NCI-H460 (cell line): ENCODE measurements around the gene CXCL10. TPM values are rescaled to one million over a fixed set of nuclear protein-coding genes. Genes with fewer than 3 reads are reported as not detected.
"Not testable (repeated sequence)": the region's sequence is repeated elsewhere in the genome, so short reads cannot be mapped to it uniquely, and the experiment has no call there.

Source experiments
- DNase-seq: peaks from one replicate; pipeline ENCODE4 v3.0.0-alpha.2; 2016; ENCODE audit warnings: low read depth; ENCODE audit errors: extremely low read depth
- total RNA-seq: library from RNA; depleted of rRNA; stranded (reverse); fragments of >200 nt; shearing (Covaris generic); gene quantifications from 2 replicates; pipeline ENCODE4 v1.2.3, GENCODE V29; 2014

The CXCL10 gene
- total RNA-seq, 1 experiment from 2014 or later: not detected

DNA sequence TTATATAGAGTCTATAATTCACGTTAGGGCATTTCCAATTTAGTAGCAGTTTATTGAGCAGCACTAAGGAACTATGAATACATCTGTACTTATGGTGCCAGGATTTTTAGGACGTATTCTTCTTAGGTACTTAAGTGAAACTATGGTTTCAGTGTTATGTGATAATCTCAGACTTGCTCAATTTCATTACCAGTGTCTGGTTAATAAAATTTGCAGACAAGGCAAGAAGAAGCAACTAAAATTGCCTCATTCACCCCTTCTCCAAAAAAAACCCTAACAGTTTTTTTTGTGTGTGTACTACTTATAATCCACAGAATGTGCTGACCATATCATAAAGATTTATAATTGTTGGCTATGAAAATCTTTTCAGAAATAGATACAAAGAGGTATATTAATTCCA is 6.0 kb upstream of the CXCL10 start:
- no peak for DNase-seq

DNA sequence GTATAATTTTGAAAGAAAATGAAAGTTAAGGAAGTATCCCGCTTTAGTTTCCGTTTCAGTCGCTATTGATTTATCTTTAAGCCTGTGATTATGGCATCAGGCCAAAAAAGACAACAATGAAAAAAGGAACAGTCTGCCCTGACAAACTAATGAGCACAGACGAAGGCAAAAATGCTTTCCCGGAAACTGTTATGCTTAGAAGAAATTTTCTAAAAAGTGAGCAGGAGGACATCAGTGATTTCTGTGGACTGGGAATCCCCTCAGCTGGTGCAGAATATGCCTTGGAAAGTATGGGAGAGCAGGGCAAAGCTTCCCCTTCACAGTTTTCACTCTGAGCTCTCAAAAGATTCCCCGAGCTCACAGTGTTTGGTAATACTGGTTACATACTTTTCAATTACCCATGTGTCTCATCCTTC is 5.1 kb upstream of the CXCL10 start:
- no peak for DNase-seq

DNA sequence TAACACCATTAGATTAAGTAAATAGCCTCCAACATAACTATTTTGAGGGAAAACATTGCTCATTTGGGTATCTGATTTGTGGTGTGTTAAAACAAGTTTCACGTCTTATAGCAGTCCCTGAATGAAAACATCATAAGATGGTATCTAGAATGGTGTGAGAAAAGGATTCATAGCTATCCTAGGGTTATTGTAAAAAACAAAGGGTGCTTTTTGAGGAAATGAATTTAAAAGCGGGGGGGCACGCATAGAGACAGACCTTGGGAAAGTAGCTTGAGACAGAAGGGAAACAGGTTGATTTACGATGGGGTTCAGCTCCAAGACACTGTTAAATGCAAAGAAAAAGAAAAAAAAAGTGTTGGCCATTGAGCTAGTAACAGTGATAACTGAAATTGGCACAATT is 768 bp upstream of the CXCL10 start:
- no peak for DNase-seq

DNA sequence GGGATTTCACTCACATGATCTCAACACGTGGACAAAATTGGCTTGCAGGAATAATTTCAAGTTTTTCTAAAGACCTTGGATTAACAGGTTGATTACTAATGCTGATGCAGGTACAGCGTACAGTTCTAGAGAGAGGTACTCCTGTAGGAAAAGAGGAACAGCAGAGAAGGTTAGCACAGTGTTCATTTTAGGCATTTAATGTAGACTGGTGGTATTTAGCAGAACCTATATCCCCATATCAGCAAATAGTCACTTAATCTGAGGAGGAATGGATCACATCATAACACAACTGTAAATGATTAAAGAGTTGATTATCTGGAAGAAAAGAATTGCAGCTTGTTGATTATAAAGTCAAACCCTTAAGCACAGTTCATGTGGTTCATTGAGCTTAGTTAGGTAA is 620 bp downstream of the CXCL10 start:
- DNase-seq: no peak

DNA sequence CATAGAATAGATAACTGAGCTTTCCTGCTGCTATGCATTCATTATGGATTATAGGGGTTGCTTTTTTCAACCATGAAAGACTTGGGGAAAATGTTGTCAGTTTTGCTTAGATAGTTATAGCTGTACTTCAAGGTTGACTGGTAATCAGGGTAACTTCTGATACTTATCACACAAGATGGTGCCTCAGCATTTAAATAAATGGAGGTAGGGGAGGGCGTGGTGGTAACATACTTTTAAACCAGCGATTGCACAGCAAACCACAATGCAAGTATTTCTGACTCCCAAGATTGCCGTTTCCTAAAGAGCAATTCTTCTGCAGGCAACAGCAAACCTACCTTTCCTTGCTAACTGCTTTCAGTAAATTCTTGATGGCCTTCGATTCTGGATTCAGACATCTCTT is 1.3 kb downstream of the CXCL10 start:
- no peak for DNase-seq

DNA sequence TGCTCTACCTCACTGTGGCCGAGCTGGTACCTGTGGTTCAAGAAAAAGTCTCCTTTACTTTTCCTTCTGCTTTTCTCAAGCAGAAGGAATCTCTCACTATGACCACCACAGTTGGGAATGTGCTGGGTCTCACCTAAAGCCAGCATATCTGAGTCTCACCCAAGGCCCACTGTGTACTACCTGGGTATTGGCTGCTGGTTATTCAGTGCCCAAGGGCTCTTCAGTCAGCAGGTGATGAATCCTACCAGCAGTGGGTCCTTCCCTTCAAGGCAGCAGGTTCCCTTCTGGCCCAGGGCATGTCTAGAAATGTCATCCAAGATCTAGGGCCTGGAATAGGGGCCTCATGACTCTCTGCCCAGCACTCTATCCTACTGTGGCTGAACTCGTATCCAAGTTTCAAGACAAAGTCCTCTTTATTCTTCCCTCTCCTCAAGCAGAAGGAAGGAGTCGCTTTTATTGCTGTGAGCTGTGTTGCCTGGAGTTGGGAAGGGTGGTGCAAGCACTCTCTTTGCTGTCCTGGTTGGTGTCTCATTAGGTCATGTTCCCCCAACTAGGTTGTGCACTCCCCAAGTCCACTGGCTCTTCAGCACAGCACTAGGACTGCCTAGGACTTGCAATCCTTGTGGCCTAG is 6.1 kb downstream of the CXCL10 start:
- no peak for DNase-seq

DNA sequence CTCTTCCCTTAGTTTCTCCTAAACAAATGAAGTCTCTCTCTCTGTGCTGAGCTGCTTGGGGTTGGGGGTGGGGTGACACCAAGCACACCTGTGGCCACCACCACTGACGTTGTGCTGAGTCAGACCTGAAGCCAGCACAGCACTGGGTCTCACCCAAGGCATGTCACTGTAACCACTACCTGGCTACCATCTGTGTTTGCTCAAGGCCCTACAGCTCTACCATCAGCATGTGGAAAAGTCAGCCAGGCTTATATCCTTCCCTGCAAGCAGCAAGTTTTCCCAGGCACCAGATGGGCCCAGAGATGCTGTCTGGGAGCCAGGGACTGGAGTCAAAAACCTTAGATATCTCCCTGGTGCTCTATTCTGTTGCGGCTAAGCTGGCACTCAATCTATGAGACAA is 6.9 kb downstream of the CXCL10 start:
- DNase-seq: no peak

DNA sequence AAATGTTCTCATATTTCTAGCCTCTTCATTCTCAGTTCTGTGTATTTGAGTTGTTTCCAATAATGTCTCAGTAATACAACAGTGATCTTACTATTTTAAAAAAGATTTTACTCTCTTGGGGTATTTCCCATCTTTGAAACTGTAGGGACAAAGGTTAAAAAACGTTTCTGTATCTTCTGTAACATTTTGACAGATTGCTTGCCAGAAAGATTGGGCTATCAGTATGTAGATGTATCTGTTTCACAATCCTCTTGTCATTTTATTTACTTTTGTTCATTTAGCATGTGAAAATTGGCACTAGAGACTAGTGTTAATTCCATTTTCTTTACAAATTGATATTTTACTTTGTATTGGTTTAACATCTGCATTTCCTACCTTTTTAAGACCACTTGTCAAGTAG is 9.8 kb downstream of the CXCL10 start:
- DNase-seq: no peak

DNA sequence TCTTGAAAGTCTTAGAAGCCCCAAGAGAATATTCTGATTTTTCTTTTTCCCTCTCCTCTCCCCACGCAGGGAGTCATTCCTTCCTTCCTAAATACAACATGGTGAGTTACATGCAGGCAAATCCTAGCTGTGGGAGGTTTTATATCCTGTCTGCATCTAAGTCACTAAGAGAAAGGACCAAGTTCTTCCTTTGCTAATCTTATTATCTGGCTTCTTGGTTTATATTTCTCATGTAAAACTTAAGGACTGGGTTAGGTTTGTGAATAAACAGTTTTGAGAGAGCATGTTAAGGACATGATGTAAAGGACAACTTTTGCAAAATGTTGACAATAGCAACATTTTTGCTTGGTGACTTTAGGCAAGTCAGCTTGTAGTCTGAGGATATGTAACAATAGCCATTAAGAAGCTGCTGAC is 10.9 kb downstream of the CXCL10 start:
- no peak for DNase-seq

DNA sequence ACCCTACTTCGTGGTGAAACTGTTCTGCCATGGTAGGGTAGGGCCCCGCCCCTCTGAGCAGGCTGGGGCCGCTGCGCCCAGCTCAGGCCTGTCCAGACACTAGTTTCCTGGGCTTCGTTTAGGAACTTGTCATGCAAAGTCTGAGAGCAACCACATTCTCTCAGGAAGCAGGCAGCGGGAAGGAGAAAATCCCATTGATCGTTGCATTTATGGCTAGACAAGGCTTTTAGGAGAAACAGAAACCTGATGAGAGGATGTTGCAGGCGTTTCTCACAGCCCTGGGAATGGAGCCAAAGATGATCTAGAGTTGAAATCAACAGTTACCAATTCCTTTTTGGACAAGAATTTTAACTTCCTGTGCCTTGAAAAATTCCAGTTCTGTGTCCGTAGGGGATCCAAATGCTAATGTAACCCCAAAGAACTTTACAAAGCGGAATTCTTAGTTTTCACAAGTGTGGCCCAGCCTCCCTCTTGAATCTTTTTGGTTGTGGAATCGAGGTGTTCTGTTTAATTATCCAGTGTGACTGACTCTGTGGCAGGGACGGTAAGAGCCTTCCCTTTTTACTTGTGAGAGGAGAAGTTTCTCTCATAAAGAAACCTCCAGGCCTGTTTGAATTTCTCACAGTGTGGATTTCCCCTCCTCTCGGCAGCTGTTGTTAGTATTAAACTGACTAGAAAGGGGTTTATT is 11.5 kb downstream of the CXCL10 start:
- DNase-seq: no peak

DNA sequence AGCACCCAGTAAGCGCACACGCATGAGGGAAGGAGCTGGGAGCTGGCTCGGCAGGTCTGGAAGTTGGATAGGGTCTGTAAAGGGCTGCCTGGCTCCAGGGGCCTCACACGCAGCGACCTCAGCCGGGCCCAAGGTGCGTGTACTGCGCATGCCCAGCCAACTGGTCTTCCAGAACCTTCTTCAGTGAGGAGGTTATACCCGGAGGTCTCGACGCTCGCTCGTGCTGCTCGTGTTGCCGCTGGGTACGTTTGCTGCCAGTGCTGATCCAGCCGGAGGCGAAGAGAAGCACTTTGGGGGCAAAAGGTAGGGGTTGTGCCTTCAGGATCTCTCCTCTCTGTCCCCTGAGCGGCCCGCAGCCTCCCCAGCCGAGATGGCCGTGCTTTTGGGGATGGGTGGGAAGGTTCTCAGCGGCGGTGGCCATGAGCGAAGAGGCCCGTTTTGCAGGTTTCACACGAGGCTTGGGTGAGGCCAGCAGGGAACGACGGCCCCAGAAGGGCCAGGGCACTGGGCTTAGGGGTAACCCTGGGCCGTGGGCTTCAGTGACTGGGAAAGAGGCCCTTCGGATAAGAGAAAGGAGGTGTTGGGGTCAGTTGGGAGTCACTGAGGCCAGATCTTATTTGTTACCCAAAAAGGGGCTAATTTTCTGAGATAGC is 12.2 kb downstream of the CXCL10 start:
- DNase-seq: no peak

DNA sequence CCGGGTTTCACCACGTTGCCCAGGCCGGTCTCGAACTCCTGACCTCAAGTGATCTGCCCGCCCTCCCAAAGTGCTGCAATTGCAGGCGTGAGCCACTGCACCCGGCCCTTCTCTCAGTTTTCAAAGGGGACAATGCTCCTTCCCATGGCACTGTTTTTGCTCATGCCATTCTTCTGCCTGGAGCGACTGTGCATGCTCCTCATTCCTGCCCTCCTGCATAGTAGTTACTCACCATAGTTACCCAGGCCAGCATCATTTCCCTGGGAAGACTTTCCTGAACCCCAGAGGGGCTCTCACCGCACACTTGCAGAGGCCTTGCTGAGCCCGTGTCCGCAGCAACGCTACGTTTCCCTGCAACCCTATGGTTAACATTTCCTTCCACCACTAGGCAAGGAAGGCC is 12.7 kb downstream of the CXCL10 start:
- DNase-seq: no peak

DNA sequence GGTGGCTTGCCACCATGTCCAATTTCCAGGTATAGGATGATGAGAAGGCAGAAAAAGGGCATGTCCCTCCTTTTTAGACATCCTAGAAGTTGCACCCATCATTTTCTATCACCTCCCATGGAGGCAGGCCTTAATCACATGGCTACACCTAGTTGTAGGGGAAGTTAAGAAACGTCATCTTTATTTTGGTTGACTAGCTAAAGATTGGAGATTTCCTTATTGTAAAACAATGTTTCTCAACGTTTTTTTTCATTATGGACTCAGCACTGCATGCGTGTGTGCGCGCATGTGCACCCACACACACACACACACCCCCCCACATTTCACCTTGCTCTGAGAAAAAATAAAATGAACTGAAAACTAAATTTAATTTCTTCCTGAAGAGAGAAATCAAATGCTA is 14.0 kb downstream of the CXCL10 start:
- no peak for DNase-seq

DNA sequence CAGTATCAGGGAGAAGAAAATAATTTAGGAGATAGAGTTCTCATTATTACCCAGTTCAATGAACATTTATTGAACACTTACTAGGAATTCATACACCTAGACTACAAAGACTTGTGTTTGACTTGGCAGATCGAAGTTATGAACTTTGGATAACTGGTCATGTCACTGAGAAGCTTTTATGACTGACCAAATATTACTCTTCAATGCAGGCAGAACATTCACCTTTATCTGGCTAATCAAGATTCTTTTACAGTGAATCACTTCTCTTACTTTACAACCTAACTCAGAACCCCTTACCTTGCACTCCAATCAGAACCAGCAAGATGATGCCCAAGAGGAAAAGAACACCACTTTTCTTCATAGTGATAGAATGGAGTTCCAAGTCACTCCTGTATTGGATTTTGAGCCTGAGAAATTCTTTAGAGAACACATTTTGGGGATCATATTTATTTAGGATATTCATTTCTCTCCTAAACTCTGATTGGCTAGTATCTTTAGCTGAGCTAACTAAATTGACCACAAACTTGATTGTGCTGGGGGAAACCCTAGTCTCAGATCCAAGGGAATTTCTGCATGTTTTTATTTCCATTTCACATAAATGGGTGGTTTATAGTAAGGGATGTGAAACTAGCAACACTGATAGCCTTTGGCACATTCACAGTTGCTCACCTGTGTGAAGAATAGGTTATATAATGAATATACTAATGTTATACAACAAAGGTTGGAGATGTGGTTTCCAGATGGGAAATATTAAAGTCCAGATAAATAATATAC is 16.0 kb downstream of the CXCL10 start, which contains the start of gene CXCL9:
Gene CXCL9 (minus strand): TSS at position 421 of the 774 bp plus-strand sequence. CDS start 60 bp downstream, at position 361.
- no peak for DNase-seq

DNA sequence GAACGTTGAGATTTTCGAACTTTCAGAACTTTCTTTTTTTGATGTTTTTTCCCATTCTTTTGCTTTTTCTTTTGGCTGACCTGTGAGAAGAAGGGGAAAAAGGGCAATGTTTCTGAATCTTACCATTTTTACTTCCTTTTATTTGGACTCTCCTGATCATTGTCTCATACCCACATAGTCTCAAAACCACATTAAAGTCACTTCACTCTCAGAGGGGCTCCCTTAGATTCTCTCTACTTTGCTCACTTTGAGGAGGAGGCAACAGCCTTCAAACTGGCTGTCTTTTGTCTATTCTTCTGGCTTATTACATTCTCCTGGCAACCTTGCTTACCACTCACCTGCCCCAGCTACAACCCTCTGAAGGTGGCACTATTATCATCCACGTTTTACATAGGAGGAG is 19.7 kb downstream of the CXCL10 start:
- no peak for DNase-seq

DNA sequence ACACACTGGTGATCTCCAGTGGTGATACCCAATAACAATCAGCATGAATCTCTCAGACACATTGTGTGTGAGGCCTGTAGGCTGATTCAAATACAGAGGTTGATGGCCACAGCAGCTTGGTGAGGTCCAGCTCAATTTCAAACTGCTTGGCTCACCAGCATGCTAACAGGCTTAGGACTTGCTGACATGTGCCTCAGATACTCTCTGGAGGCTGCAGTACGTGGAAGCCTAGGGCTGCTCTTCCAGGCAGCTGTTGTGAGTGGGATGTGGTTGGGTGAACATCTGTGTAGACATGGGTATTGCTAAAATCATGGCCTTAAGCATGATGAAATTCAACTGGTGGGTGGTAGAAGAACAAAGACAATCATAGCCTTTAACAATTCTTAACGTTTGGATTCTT is 20.3 kb downstream of the CXCL10 start:
- DNase-seq: no peak

DNA sequence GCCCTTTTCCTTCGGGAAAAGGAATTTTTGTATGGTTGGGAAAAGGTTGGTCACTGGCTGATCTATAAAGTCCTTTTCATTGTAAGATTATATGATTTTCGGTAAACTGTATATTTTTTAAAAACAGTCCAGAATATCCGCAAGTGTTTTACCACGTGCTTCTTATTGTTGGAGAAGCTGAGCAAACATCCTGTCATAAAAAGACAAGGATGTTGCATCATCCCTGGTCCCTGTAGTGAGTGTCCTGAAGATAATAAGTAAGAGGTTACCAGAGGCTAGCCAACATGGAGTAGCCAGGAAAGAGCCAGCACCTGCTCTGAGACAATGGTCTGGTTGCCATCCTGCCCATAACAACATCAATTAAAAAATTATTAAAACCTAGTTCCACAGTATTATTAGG is 21.1 kb downstream of the CXCL10 start:
- no peak for DNase-seq

DNA sequence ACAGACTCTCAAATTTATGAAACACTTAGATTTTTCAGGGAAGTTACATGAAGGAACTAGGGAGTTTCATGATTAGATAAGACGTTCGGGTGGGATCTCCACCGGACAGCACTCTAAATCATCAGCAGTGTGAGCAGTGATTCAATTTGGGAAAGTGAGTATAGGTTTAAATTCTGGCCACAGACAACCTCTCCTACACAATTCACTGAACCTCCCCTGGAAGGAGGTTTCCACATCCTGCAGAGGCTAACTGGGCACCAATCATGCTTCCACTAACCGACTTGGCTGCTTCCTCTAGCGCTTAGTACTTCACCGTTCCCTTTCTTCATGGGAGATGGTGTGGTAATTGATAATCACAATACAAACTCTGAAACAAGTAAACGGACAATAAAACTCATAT is 21.6 kb downstream of the CXCL10 start:
- DNase-seq: no peak

DNA sequence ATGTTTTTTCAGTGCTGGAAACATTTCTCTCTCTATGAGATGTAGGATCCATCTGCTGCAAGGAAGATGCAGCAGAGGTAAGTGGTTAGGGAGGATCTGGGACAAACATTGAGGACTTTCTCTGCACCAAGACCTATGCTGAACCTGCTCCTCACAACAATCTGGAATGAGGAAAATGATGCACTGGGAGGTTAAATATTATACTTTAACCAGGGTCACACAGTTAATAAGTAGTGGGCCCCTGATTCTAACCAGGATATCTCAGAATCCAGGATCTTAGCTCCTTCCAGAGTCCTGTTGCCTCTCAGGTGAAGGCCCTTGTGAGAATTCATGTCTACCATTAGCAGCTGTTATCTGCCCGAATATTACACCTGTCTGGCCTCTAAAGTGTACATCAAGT is 23.0 kb downstream of the CXCL10 start:
- DNase-seq: no peak

DNA sequence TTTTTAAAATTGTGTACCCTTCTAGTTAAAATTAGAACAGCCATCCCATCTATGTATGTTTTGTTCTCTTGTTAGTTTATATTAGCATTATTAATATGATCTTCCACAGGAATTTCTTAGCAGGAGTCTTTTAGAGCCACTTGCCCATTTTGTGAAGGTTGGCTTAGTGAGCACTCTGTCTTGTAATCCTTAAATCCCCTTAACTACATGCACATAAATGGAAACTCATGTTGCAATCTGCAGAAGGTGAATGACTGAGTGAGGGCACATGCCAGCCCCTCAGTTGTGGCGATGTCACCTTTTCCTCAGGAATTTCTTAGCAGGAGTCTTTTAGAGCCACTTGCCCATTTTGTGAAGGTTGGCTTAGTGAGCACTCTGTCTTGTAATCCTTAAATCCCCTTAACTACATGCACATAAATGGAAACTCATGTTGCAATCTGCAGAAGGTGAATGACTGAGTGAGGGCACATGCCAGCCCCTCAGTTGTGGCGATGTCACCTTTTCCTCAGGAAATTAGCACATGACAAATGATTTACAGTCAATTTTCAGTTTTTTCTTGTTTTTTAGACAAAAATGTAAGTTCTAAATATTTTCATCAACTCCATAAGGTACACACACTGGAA is 24.7 kb downstream of the CXCL10 start:
- not testable (repeated sequence) for DNase-seq

DNA sequence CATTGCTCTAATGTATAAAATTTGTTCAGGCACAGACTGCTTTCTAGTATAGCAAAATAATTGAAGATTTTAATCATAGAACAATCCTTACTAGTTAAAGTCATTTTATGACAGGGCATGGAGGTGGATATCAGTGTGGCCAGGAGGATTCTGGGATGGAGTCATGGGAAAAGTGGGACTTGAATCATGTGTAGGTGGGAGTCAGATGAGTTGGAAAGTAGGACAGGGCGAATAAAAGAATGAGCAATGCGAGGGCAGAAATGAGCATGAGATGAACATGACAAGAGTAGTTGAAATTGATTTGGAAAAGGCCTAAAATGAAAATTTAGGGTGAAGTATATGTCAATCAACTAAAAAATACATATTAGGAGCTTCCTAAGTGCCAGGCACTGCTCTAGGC is 25.4 kb downstream of the CXCL10 start:
- DNase-seq: no peak
